D721Med (cell line): ENCODE results near the gene VPS37B.

Experiments
- DNase-seq: peaks from one replicate; pipeline ENCODE4 v3.0.0; 2011; ENCODE audit warnings: low spot score; ENCODE audit not compliant: insufficient read length
- FAIRE-seq: peaks from 2 replicates; lab custom pipeline; 2011; peaks lifted over from hg19 to GRCh38; lab: Jason Lieb, UNC
- TF ChIP-seq, protein P1 (sequence below): IDR thresholded peaks from 2 replicates; pipeline ENCODE4 v1.5.1; 2012; ENCODE audit warnings: mild to moderate bottlenecking, control low read depth; ENCODE audit not compliant: insufficient read depth; ENCODE audit errors: missing control alignments

VPS37B gene

DNA sequence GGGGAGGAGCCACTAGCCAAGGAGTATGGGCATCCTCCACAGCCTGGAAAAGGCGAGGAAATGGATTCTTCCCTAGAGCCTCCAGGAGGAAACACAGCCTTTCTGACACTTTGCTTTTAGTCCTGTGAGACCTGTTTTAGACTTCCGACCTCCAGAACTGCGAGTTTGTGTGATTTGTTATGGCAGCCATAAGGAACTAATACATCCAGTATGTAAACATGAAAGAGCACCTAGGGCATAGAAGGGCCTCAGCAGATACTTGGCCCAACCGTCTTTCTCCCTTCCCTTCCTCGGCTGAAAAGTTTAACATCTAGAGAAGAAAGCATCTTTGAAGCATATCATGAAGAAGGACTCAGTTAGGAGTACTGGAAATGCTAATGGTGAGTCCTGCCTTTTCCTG lies 57.1 kb downstream of the VPS37B start:
- FAIRE-seq: no peak
- no peak for DNase-seq
- TF ChIP-seq, protein P1, sequence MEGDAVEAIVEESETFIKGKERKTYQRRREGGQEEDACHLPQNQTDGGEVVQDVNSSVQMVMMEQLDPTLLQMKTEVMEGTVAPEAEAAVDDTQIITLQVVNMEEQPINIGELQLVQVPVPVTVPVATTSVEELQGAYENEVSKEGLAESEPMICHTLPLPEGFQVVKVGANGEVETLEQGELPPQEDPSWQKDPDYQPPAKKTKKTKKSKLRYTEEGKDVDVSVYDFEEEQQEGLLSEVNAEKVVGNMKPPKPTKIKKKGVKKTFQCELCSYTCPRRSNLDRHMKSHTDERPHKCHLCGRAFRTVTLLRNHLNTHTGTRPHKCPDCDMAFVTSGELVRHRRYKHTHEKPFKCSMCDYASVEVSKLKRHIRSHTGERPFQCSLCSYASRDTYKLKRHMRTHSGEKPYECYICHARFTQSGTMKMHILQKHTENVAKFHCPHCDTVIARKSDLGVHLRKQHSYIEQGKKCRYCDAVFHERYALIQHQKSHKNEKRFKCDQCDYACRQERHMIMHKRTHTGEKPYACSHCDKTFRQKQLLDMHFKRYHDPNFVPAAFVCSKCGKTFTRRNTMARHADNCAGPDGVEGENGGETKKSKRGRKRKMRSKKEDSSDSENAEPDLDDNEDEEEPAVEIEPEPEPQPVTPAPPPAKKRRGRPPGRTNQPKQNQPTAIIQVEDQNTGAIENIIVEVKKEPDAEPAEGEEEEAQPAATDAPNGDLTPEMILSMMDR: no peak

DNA sequence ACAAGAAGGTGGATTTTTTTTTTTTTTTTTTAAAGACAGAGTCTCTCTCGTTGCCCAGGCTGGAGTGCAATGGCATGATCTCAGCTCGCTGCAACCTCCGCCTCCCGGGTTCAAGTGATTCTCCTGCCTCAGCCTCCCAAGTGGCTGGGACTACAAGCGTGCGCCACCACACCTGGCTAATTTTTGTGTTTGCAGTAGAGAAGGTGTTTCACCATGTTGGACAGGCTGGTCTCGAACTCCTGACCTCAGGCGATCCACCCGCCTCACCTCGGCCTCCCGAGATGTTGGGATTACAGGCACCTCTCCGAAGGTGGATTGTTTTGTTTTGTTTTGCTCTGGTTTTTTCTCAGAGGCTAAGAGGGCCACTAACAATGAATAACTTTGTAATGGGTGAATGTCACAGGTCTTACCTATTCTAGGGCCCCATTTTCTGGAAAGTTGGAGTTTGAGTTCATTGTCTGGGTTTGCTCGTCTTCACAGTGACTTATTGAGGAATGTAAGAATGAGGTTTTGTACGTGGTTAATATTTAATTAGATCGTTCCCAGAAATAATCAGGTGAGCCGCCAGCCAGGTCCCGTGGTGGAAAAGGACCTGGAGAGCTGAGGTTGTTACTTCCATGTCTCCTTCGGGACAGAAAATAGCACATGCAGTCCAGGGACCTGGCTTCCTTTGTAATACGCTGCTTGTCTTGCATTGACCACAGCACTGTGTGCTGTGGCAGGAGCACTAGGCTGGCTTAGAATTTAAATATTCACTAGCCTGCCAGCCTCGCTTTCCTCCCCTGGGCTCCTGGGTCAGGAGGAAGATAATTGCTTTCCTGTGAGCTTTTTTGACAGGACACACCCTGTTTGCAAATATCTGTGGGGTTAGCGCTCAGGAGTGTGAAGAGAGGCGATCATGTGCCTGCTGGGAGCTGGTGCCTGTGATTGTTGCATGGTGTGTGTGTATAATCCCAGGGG lies 58.3 kb downstream of the VPS37B start:
- TF ChIP-seq, protein P1: no peak
- FAIRE-seq (no peak), DNase-seq (no peak)

DNA sequence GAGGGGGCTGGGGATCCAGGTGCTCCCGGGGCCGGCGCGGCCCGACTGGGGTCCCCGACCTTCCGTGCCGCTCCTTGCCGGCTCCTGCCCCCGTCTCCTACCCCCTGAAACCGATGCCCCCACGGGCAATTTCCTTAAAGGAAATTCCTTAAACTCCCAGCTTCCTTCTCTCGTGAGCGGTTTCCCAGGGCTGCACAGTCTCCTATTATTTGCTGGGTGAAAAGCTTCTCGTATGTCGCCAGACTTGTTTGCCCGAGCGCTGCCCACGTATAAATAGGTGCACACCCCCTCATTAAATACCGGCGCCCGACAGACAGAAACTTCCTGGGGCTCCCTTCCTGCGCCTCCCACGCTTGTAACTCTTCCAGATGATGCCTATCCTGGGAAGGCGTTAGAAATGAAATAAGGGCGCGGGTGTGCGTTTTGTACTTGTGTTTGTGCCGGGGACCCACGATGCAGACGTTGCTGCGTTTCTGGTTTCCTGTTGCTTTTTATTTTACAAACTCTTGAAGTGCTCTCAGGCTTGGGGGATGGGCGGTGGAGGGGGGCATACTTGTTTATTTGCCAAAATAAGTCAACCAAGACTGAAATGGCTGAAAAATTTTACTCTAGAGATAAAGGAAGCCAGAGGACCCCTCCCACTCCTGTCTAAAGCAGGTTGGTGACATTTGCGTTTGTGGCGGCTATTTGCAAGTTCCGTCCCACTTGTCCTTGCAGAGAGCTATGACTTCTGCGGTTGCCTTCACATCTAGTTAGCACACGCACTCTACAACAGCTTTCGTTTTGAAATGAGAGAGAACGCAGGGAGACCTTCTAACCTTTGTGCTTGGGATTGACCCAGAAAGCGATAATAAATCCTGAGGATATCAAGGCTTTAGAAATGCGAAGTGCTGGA lies 59.6 kb downstream of the VPS37B start:
- TF ChIP-seq, protein P1: no peak
- no peak for FAIRE-seq
- no peak for DNase-seq

DNA sequence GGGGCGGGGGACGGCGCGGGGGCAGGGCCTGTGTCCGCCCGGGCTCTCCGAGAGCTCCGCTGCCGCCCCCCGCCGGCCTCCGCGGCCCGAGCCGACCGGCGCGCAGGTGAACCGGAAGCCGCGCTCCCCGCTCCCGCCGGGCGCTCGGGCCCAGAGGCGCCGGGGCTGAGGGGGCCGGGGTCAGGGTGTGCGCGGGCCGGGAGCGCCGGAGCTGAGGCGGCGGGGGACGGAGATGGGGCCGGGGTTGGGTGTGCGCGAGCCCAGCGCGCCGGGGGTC lies 60.2 kb downstream of the VPS37B start:
- TF ChIP-seq, protein P1: no peak
- FAIRE-seq (no peak), DNase-seq (no peak)

DNA sequence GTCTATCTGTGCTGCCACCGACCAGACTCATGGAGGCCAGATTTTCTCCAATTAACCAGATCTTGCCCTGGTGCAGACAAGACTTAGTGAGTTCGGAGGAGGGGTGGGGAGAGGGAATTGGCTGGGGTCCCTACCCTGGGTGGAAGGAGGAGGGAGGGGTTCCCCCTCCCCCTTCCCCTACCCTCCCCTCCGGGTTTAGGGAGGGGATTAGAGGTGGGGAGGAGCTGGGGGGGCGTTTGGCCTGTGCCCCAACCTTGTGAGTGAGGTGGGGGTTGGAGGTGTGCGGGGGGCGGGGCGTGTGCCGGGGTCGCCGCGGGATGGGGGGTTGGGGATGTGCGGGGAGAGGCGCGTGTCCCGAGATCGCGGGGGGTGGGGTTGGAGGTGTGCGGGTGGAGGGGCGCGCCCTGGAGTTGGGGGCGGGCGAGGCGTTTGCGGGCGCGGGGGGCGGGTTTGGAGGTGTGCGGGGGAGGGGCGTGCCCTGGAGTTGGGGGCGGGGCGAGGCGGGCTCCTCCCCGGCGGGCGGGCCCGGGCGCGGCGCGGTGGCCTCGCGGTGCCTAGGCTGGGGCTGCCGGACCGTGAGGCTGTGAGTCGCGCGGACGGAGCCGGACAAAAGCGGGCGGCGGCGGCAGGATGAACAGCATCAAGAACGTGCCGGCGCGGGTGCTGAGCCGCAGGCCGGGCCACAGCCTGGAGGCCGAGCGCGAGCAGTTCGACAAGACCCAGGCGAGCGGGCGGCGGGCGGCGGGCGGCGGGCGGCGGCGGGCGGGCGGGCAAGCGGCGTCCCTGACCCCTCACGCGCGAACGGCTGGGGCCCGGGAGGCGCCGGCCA lies 60.8 kb downstream of the VPS37B start, which contains the start of gene HIP1R:
HIP1R (plus strand) TSS at position 537 of the 829 bp plus-strand sequence; CDS start at position 631, 94 bp downstream.
- no peak for FAIRE-seq
- no peak for DNase-seq
- TF ChIP-seq, protein P1: no peak

DNA sequence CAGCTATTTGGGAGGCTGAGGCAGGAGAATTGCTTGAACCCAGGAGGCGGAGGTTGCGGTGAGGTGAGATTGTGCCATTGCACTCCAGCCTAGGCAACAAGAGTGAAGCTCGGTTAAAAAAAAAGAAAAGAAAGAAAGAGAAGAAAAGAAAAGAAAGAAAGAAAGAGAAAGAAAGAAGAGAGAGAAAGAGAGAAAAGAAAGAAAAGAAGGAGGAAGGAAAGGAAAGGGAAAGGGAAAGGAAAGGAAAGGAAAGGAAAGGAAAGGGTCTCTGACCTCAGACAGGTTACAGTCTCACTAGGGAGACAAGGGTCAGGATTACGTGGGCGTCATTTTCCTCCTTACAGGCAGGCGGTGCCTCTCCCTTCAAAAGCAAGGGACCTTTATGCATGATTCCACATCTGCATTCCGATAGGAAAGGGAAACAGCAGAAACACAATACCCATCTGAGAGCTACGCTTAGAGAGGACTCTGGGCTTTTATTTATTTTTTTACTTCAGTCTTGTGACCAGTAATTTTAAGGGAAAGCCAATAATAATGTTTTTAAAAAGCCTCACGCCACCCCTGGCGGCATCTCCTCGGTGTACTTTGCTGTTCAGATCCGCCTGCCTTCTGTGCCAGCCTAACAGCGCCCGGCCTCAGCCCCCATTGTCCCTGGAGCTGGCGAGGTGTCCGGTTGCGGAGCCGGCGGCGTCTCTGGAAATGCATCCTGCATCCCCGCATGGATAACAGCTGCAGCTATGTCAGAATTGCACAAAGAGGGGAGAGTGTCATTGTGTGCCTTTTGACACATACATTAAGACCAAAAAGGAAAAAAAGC lies 61.6 kb downstream of the VPS37B start:
- no peak for FAIRE-seq
- TF ChIP-seq, protein P1: no peak
- DNase-seq: no peak
